Stomach (tissue), 9 donors: ENCODE data around the gene KRTAP5-3. TPM values are rescaled to one million over a fixed set of nuclear protein-coding genes. Genes with fewer than 3 reads are reported as not detected.
"Not testable (repeated sequence)": the region's sequence is repeated elsewhere in the genome, so short reads cannot be mapped to it uniquely, and the experiment has no call there.

Source experiments
- DNase-seq, 2 donors: peaks; one replicate each; pipeline versions ENCODE4 v3.0.0 to v3.0.0-alpha.2; 2013 to 2019
- H3K27ac ChIP-seq, 5 donors: fragments of 200-600 bp in 4 of 5; sonication (generic) in 4 of 5; one replicate each; pipeline ENCODE4 v1.5.1; 2013 to 2019; ENCODE audit warnings: mild to moderate bottlenecking in 1 of 5, moderate library complexity in 1 of 5
- H3K27me3 ChIP-seq, 3 donors: fragments of 200-600 bp; sonication (generic); one replicate each; pipeline ENCODE4 v1.5.1; 2017 to 2019; ENCODE audit warnings: mixed run types in 1 of 3
- H3K36me3 ChIP-seq, 4 donors: fragments of 200-600 bp; sonication (generic); 1 replicate in 3 of 4; 2 replicates in 1 of 4; pipeline ENCODE4 v1.5.1; 2016 to 2019
- H3K4me1 ChIP-seq, 4 donors: fragments of 200-600 bp; sonication (generic); one replicate each; pipeline ENCODE4 v1.5.1; 2016 to 2019
- H3K4me3 ChIP-seq, 4 donors: fragments of 200-600 bp; sonication (generic) in 3 of 4; one replicate each; pipeline ENCODE4 v1.5.1; 2016 to 2019; ENCODE audit warnings: mild to moderate bottlenecking in 1 of 4
- H3K9me3 ChIP-seq, 4 donors: fragments of 200-600 bp; sonication (generic); one replicate each; pipeline ENCODE4 v1.5.1; 2016 to 2019
- CTCF ChIP-seq, 7 experiments: fragments of 450-650 bp in 4 of 7; fragments of 200-600 bp in 3 of 7; sonication (generic) in 3 of 7; IDR thresholded peaks; one replicate each; pipeline ENCODE4 v1.5.1; 2016 to 2019; ENCODE audit warnings: antibody characterized with exemption in 7 of 7, control low read depth in 2 of 7, mild to moderate bottlenecking in 1 of 7
- EP300 ChIP-seq: sonication (generic); formaldehyde crosslinking; IDR thresholded peaks from one replicate; pipeline ENCODE4 v1.6.1; 2017; ENCODE audit warnings: antibody characterized with exemption
- POLR2A ChIP-seq, 4 donors: fragments of 450-650 bp; IDR thresholded peaks; one replicate each; pipeline ENCODE4 v1.6.1; 2016; ENCODE audit warnings: antibody characterized with exemption in 4 of 4, control low read depth in 2 of 4, mild to moderate bottlenecking in 1 of 4, moderate library complexity in 1 of 4
- POLR2AphosphoS5 ChIP-seq, 3 donors: sonication (generic); formaldehyde crosslinking; IDR thresholded peaks; one replicate each; pipeline ENCODE4 v1.6.1; 2016; ENCODE audit warnings: antibody characterized with exemption in 3 of 3
- WGBS, 5 donors: extraction: QIAGEN DNeasy Blood & Tissue Kit in 3 of 5; methylation state at CpG; one replicate each; pipeline versions ENCODE4 v1.1.5 to v1.1.7; 2013 to 2018; 5-methylcytosine and 5-hydroxymethylcytosine counted together
- intact Hi-C: fragments of 100-400 bp; cut with DNase I; formaldehyde crosslinking; loops from one replicate; pipeline ENCODE4 v1.15.1; 2023; ENCODE audit warnings: low total_unique reads
- polyA plus RNA-seq, 3 donors: library from polyadenylated mRNA; stranded (reverse); fragments of 200-250 nt; gene quantifications; one replicate each; pipeline ENCODE4 v1.2.3, GENCODE V29; 2013
- total RNA-seq, 5 donors: library from RNA; depleted of rRNA; stranded (reverse); fragments of >200 nt; gene quantifications; one replicate each; pipeline versions ENCODE4 v1.1.0 to v1.2.3, GENCODE V29; 2014 to 2016
- donor health status: healthy with polysubstance abuse.
- donor health status: Bipolar disorder and iron deficiency.
- donor health status: healthy.

KRTAP5-3 gene
- total and polyA plus RNA-seq, 8 donors = not detected

- H3K27me3 ChIP-seq = peaks cover 0 to 36% (median 0%) of the 10 kb centered on the region in 3 donors
- H3K27ac ChIP-seq = no peak overlapping the region
- DNase-seq = no peak
- no peak overlapping the region for H3K4me3 ChIP-seq
- TF ChIP-seq CTCF (IDR thresholded peaks at IDR 0.05) (no peak), POLR2AphosphoS5 (IDR thresholded peaks at IDR 0.05) (no peak), POLR2A (IDR thresholded peaks at IDR 0.05) (no peak), EP300 (no peak)
- intact Hi-C loops = no loop called here
- H3K4me1 ChIP-seq = no peaks in the 10 kb centered on the region
- WGBS, 5 donors = 86 to 92% (median 87%) methylated on average over 9 of the region's 9 CpGs
- H3K36me3 ChIP-seq = no peaks in the 10 kb centered on the region
- H3K9me3 ChIP-seq = peaks cover 0 to 10% (median 8%) of the 10 kb centered on the region in 4 donors
Measured at GRCh38 chr11:1581976-1582375, 26.3 kb downstream of the KRTAP5-3 start.

- TF ChIP-seq EP300 (no peak), POLR2A (IDR thresholded peaks at IDR 0.05) (no peak), POLR2AphosphoS5 (IDR thresholded peaks at IDR 0.05) (no peak), CTCF (IDR thresholded peaks at IDR 0.05) (no peak)
- Histone ChIP-seq H3K9me3 (peaks cover 0 to 10% (median 8%) of the 10 kb centered on the region in 4 donors), H3K27me3 (peaks cover 0 to 48% (median 5%) of the 10 kb centered on the region in 3 donors), H3K4me1 (peaks cover 16 to 27% (median 23%) of the 10 kb centered on the region in 4 donors), H3K4me3 (no peak overlapping the region), H3K36me3 (no peaks in the 10 kb centered on the region), H3K27ac (no peak overlapping the region)
- 74 to 85% (median 80%) methylated on average over 6 of the region's 6 CpGs for WGBS, 5 donors
- intact Hi-C loops = loop anchor here (5.0 kb wide), 1 partner anchor 35 kb away; no protein-coding TSS in a partner anchor
- no peak for DNase-seq
Measured at GRCh38 chr11:1576825-1577224, 31.4 kb downstream of the KRTAP5-3 start.

GRCh38 chr11:1575756-1576155 lies 32.5 kb downstream of the KRTAP5-3 start:
- intact Hi-C loops = loop anchor here (5.0 kb wide), 1 partner anchor 33 kb away; no protein-coding TSS in a partner anchor
- H3K9me3 ChIP-seq, H3K4me3 ChIP-seq, H3K36me3 ChIP-seq, DNase-seq, H3K27ac ChIP-seq: not testable (repeated sequence)
- peaks cover 22 to 35% (median 31%) of the 10 kb centered on the region in 4 donors for H3K4me1 ChIP-seq
- 71 to 82% (median 79%) methylated on average over 16 of the region's 16 CpGs for WGBS, 5 donors
- peaks cover 0 to 56% (median 11%) of the 10 kb centered on the region in 3 donors for H3K27me3 ChIP-seq

GRCh38 chr11:1574933-1575242 lies 33.4 kb downstream of the KRTAP5-3 start:
- peak overlapping the region in 1 of 4 donors; percentile 60 for H3K4me3 ChIP-seq
- 14 to 19% (median 18%) methylated on average over 7 of the region's 7 CpGs for WGBS, 5 donors
- intact Hi-C loops = loop anchor here (5.0 kb wide), 1 partner anchor 33 kb away; no protein-coding TSS in a partner anchor
- H3K27ac ChIP-seq = peak overlapping the region in 1 of 5 donors; percentile 95
- DNase-seq = no peak
- H3K27me3 ChIP-seq = peaks cover 0 to 63% (median 11%) of the 10 kb centered on the region in 3 donors
- H3K9me3 ChIP-seq = peaks cover 0 to 10% (median 8%) of the 10 kb centered on the region in 4 donors
- H3K4me1 ChIP-seq = peaks cover 31 to 43% (median 40%) of the 10 kb centered on the region in 4 donors
- no peaks in the 10 kb centered on the region for H3K36me3 ChIP-seq
- TF ChIP-seq POLR2A (IDR thresholded peaks at IDR 0.05) (no peak), EP300 (no peak), POLR2AphosphoS5 (IDR thresholded peaks at IDR 0.05) (no peak), CTCF (IDR thresholded peaks at IDR 0.05) (no peak)

GRCh38 chr11:1574238-1574932 lies 33.9 kb downstream of the KRTAP5-3 start:
- TF ChIP-seq CTCF (IDR thresholded peaks at IDR 0.05) = peak in 4 of 7 experiments; percentile 42 to 94 (median 82)
- TF ChIP-seq POLR2AphosphoS5 (IDR thresholded peaks at IDR 0.05) = no peak
- DNase-seq = peak; percentile 69 to 87
- Histone ChIP-seq H3K9me3 (peaks cover 0 to 10% (median 8%) of the 10 kb centered on the region in 4 donors), H3K4me1 (peaks cover 36 to 48% (median 45%) of the 10 kb centered on the region in 4 donors), H3K4me3 (peak overlapping the region; percentile 58 to 67 (median 60)), H3K27me3 (peaks cover 0 to 63% (median 11%) of the 10 kb centered on the region in 3 donors), H3K27ac (peak overlapping the region; percentile 88 to 95 (median 93)), H3K36me3 (no peaks in the 10 kb centered on the region)
- WGBS, 5 donors = 1% methylated on average over 24 to 64 of the region's 64 CpGs
- intact Hi-C loops = no loop called here
